ENCODE results near the gene G0S2.

- TF ChIP-seq ELK1 (IDR thresholded peaks at IDR 0.05; ENCODE audit: borderline replicate concordance, low read depth, low read length) (no peak), CTCF (conservative IDR thresholded peaks at IDR 0.05; ENCODE audit: low read depth, low read length) (no peak), POLR2A (IDR thresholded peaks at IDR 0.05; ENCODE audit: low read depth, low read length) (no peak), USF2 (IDR thresholded peaks at IDR 0.05; ENCODE audit: low read depth, low read length) (no peak), MXI1 (IDR thresholded peaks at IDR 0.05; ENCODE audit: borderline replicate concordance, low read depth, low read length) (no peak), RFX5 (IDR thresholded peaks at IDR 0.05; ENCODE audit: low read depth, low read length) (no peak), RCOR1 (IDR thresholded peaks at IDR 0.05; ENCODE audit: insufficient replicate concordance, low read length) (no peak), BHLHE40 (IDR thresholded peaks at IDR 0.05; ENCODE audit: low read depth, low read length) (no peak), FOS (IDR thresholded peaks at IDR 0.05; ENCODE audit: low read depth, low read length) (no peak), SMC3 (IDR thresholded peaks at IDR 0.05; ENCODE audit: low read depth, low read length) (no peak), CEBPB (IDR thresholded peaks at IDR 0.05; ENCODE audit: low read depth, low read length) (no peak), MAFK (IDR thresholded peaks at IDR 0.05; ENCODE audit: low read depth, low read length) (no peak), RAD21 (IDR thresholded peaks at IDR 0.05; ENCODE audit: low read length) (no peak), NFE2L2 (IDR thresholded peaks at IDR 0.05; ENCODE audit: low read depth, low read length) (no peak)
Measured at GRCh38 chr1:209708297-209708696, 33.1 kb downstream of the G0S2 start.
